ENCODE results near the gene LRRC3.

LRRC3 gene

GRCh38 chr21:44418876-44419230 is 36.5 kb upstream of the LRRC3 start:
- no peak overlapping the region for H3K4me2 ChIP-seq
- H3K36me3 ChIP-seq (ENCODE audit: insufficient read depth), result no peaks in the 10 kb centered on the region
- no peak overlapping the region for H3K27ac ChIP-seq
- no peak overlapping the region for H3K9ac ChIP-seq
- TF ChIP-seq CTCF (conservative IDR thresholded peaks at IDR 0.05; ENCODE audit: low read depth, low read length), result no peak
- no peak overlapping the region for H2AFZ ChIP-seq (ENCODE audit: low read depth)
- H4K20me1 ChIP-seq (ENCODE audit: insufficient read depth), result no peaks in the 10 kb centered on the region
- H3K4me3 ChIP-seq (IDR thresholded peaks at IDR 0.05; ENCODE audit: insufficient read depth, low read depth, low read length), result no peak overlapping the region
- H3K27me3 ChIP-seq (ENCODE audit: insufficient read depth, low read depth), result peaks cover 29% of the 10 kb centered on the region; the same call in 1 of the 2 replicates
- H3K79me2 ChIP-seq (ENCODE audit: insufficient read depth, low read depth), result no peaks in the 10 kb centered on the region
- H3K4me1 ChIP-seq (ENCODE audit: low read depth, poor library complexity, severe bottlenecking), result no peaks in the 10 kb centered on the region

GRCh38 chr21:44419679-44420078 is 35.6 kb upstream of the LRRC3 start:
- peaks cover 36% of the 10 kb centered on the region; the same call in 1 of the 2 replicates for H3K27me3 ChIP-seq (ENCODE audit: insufficient read depth, low read depth)
- no peaks in the 10 kb centered on the region for H4K20me1 ChIP-seq (ENCODE audit: insufficient read depth)
- no peak overlapping the region for H3K4me2 ChIP-seq
- H2AFZ ChIP-seq (ENCODE audit: low read depth), result no peak overlapping the region
- no peak overlapping the region for H3K9ac ChIP-seq
- no peak overlapping the region for H3K27ac ChIP-seq
- no peaks in the 10 kb centered on the region for H3K4me1 ChIP-seq (ENCODE audit: low read depth, poor library complexity, severe bottlenecking)
- H3K4me3 ChIP-seq (IDR thresholded peaks at IDR 0.05; ENCODE audit: insufficient read depth, low read depth, low read length), result no peak overlapping the region
- no peak for TF ChIP-seq CTCF (conservative IDR thresholded peaks at IDR 0.05; ENCODE audit: low read depth, low read length)
- no peaks in the 10 kb centered on the region for H3K36me3 ChIP-seq (ENCODE audit: insufficient read depth)
- no peaks in the 10 kb centered on the region for H3K79me2 ChIP-seq (ENCODE audit: insufficient read depth, low read depth)

GRCh38 chr21:44420416-44421205 is 34.7 kb upstream of the LRRC3 start:
- Histone ChIP-seq H3K36me3 (ENCODE audit: insufficient read depth) (no peaks in the 10 kb centered on the region), H3K9ac (no peak overlapping the region), H3K4me2 (no peak overlapping the region), H2AFZ (ENCODE audit: low read depth) (no peak overlapping the region), H3K27ac (no peak overlapping the region), H3K4me3 (IDR thresholded peaks at IDR 0.05; ENCODE audit: insufficient read depth, low read depth, low read length) (no peak overlapping the region), H4K20me1 (ENCODE audit: insufficient read depth) (no peaks in the 10 kb centered on the region), H3K4me1 (ENCODE audit: low read depth, poor library complexity, severe bottlenecking) (no peaks in the 10 kb centered on the region), H3K27me3 (ENCODE audit: insufficient read depth, low read depth) (peaks cover 31% of the 10 kb centered on the region; the same call in 1 of the 2 replicates), H3K79me2 (ENCODE audit: insufficient read depth, low read depth) (no peaks in the 10 kb centered on the region)
- TF ChIP-seq CTCF (conservative IDR thresholded peaks at IDR 0.05; ENCODE audit: low read depth, low read length), result no peak

GRCh38 chr21:44421901-44422840 is 33.1 kb upstream of the LRRC3 start:
- Histone ChIP-seq H3K27me3 (ENCODE audit: insufficient read depth, low read depth) (peaks cover 23% of the 10 kb centered on the region; the same call in 1 of the 2 replicates), H3K4me3 (IDR thresholded peaks at IDR 0.05; ENCODE audit: insufficient read depth, low read depth, low read length) (no peak overlapping the region), H3K36me3 (ENCODE audit: insufficient read depth) (no peaks in the 10 kb centered on the region), H3K27ac (no peak overlapping the region), H2AFZ (ENCODE audit: low read depth) (no peak overlapping the region), H3K4me2 (no peak overlapping the region), H3K4me1 (ENCODE audit: low read depth, poor library complexity, severe bottlenecking) (no peaks in the 10 kb centered on the region), H3K79me2 (ENCODE audit: insufficient read depth, low read depth) (no peaks in the 10 kb centered on the region), H4K20me1 (ENCODE audit: insufficient read depth) (no peaks in the 10 kb centered on the region), H3K9ac (no peak overlapping the region)
- TF ChIP-seq CTCF (conservative IDR thresholded peaks at IDR 0.05; ENCODE audit: low read depth, low read length), result no peak
